Bronchus fibroblast of lung (primary cell): ENCODE results near the gene ZNF248. TPM values are rescaled to one million over a fixed set of nuclear protein-coding genes. Genes with fewer than 3 reads are reported as not detected.

ENCODE experiments used
- total RNA-seq: library from RNA; depleted of rRNA; stranded (reverse); fragments of >200 nt; gene quantifications from 2 replicates; pipeline ENCODE4 v1.2.3, GENCODE V29; 2015

Gene ZNF248
- 2.7 and 3.0 TPM in 2 replicates for total RNA-seq

DNA sequence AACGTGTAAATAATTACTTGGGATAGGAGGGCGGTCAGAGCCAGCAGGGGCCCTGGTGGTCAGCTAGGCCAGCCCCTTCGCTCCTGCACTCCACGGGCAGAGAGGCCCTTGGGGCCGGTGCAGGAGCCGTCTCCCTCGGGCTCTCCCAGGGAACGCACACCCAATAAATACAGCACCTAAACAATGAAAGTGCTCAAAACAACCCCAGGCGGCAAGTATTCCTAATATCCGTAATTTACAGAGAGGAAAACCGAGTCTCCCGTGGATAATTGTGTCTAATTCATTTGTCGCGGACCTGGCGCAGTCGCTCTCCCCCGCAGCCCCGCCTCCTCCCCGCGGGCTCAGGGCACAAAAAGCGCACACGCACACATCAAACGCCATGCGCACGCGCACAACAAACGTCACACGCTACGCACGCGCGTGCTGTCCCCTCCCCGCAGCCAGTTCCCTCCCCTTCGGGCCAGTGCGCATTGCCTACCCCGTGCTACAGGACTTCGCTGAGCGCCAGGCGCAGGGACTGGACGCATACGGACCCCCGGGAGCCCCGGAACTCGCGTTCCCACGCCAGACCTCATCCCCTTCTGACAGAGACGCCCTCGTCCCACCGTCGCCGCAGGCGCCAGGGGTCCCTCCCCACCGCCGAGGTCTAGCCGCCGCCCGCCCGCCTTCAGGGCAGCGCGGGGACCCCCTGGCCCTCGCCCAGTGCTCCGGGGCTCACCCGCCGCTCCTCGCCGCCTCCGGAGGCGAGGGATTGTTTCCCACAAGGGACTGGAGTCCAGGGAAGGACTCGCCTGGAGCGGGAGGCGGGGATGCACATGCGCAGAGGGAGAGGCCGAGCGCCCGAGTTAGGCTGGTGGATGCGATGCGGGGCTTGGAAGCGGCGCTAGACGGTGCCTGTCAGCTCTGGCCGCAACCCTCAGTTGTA, at the start of gene ZNF248:
TSS of gene ZNF248 (minus strand) at position 324 of the 925 bp plus-strand sequence. CDS start 1,300 bp downstream, outside the sequence.

Other genes with a start within 250 kb of the ZNF248 start
- 4.5 and 5.0 TPM in 2 replicates for gene ZNF25, start 119.0 kb upstream of the ZNF248 start, total RNA-seq
- 5.5 and 9.9 TPM in 2 replicates for gene ZNF33A, start 153.1 kb upstream of the ZNF248 start, total RNA-seq
- gene ZNF37A, start 236.7 kb upstream of the ZNF248 start, total RNA-seq = 5.0 and 5.1 TPM in 2 replicates